Measurements from ENCODE around the gene SOX8.
"Not testable (repeated sequence)": the region's sequence is repeated elsewhere in the genome, so short reads cannot be mapped to it uniquely, and the experiment has no call there.

- not testable (repeated sequence) for TF ChIP-seq YY1 (IDR thresholded peaks at IDR 0.05; ENCODE audit: insufficient read depth, insufficient read length); SUZ12 (IDR thresholded peaks at IDR 0.05; ENCODE audit: extremely low read depth, insufficient read depth, insufficient read length); ZNF274 (IDR thresholded peaks at IDR 0.05; ENCODE audit: low read depth, low read length)
These were observed 30.6 kb upstream of the SOX8 start for GRCh38 chr16:950733-951573.
